COLO829 (cell line): ENCODE measurements around the gene GPN2.
"Not testable (repeated sequence)": the region's sequence is repeated elsewhere in the genome, so short reads cannot be mapped to it uniquely, and the experiment has no call there.

Experiments used
- DNase-seq: peaks from one replicate; pipeline ENCODE4 v3.0.0; 2012; ENCODE audit warnings: low spot score

GPN2 gene

DNA sequence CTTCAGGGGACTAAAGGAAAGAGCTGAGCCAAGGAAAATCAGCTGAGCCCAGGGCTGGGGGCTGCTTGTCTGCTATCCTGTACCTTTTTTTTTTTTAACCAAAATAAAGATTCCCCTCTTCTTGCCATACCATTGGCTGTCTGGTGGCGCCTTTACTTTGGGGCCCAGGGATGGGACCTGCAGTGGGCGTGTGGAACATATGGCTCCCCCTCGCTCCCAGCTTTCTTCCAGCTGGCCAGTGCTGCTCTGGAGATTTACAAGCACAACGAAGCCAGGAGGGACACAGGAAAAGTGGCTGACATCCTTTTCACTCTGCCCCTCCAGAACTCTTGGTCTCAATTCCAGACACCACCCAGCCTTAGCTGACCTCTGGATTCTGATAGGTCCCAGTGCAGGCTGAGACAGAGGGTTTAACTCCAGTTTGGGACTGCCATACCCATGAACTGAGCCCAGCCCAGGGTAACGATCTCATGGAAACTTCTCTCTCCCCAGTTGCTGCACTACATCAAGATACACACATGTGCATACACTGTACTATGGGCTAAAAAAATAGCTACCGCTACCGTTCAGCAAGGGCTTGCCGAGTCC is 32.5 kb downstream of the GPN2 start:
- DNase-seq: no peak

- no peak for DNase-seq
These were observed 33.2 kb downstream of the GPN2 start for GRCh38 chr1:26856604-26857469.

GRCh38 chr1:26856181-26856580 is 33.9 kb downstream of the GPN2 start:
- no peak for DNase-seq

DNA sequence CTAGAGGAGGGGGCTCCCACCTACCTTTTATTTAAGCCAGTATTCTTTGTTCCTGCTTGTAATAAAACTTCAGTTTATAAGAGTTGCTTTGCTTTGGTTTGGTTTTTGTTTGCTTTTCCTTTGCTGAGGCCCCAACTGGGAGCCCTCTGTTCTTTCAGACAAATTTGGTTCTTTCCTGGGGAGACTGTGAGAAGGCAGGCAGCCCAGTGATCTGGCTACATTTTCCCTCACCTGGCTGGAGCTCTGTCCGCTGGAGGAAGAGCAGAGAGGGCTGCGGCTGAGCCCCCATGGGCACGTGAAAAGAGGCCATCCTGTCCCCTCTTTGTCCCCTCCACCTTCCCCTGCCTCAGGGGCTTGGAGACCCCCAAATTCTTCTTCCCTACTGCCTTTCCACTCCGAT is 34.4 kb downstream of the GPN2 start:
- DNase-seq: no peak

DNA sequence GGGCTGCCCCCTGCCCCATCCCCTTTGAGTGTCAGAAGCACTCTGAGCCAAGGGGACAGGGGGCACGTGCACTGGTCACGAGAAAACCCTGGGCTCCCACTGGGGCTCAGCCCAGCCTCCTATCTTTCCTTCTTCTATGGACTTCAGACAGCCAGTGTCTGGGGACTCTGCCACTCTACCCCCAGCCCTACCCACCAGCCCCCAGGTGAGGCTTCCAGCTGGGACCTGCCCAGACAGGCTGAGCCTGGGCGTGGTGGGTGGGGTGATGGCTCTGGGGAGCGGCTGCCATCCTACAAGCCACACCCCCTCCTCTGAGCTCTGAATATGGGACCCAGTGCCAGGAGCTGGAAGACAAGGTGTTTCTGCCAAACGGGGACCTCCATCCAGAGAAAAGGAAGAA is 35.2 kb downstream of the GPN2 start:
- no peak for DNase-seq

GRCh38 chr1:26853600-26853999 is 36.5 kb downstream of the GPN2 start:
- DNase-seq: no peak

GRCh38 chr1:26853156-26853555 is 36.9 kb downstream of the GPN2 start:
- peak; percentile 86 for DNase-seq

GRCh38 chr1:26852701-26853100 is 37.4 kb downstream of the GPN2 start:
- no peak for DNase-seq

GRCh38 chr1:26851106-26851684 is 38.9 kb downstream of the GPN2 start:
- DNase-seq: no peak

DNA sequence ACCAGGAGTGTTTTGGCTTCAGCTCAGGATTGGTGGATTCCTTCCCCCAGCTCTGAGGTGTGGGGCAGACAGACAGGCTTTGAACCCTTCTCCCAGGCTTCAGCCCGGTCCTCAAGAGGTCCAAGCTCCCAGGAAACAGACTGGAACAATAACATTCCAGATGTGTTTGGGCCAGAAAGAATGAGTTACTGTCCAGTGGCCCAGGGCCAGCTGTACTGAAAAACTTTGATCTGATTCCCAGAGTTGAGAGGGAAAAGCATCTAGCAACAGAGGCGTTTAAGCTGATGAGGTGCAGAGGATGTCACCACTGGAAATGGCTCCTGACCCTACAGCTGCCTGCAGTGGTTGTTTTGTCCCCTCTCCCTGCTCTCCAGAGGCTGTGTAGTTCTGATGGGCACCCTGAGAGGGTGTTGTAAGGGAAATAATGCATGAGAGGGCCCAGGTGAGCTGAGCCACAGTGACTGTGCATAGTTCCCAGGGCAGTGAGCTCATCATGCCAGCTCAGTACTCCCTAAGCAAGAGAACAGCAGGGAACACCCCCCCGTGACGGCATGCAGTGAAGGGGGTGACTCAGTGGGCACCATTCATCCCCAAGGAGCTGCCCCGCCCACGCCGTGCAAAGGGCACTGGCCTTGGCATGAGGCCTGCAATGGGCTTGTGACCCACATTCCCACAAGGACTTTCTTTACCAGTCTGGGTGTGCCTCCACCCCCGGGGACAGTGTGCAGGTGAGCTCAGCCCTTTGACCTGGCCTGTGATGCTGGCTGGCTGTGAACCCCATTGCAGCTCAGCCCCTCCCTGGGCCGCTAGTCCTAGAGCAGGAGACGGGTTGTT is 40.9 kb downstream of the GPN2 start:
- DNase-seq: peak; percentile 61

- no peak for DNase-seq
These were observed 41.6 kb downstream of the GPN2 start for GRCh38 chr1:26848499-26848898.

GRCh38 chr1:26847826-26848225 is 42.3 kb downstream of the GPN2 start:
- DNase-seq: not testable (repeated sequence)

DNA sequence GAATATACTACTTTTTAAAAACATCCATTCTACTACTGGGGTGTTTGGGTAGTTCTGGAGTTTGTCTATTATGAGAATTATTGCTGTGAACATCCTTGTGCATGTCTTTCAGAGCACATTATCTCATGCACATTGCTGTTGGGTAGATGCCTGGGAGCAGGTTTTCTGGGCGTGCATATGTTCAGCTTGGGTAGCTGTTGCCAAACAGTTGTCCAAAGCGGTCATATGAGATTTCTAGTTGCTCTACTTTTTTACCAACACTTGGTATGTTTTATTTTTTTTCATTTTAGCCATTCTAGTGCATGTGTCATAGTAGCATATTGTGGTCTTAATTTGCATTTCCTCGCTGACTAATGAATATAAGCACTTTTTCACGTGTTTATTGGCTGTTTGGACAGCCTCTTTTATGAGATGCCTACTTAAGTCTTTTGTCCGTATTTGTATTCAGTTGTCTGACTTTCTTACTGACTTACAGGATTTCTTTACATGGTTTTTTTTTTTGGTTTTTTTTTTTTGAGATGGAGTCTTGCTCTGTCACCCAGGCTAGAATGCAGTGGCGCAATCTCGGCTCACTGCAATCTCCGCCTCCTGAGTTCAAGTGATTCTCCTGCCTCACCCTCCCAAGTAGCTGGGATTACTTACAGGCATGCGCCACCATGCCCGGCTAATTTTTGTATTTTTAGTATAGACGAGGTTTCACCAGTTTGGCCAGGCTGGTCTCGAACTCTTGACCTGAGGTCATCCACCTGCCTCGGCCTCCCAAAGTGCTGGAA is 45.5 kb downstream of the GPN2 start:
- DNase-seq: no peak

DNA sequence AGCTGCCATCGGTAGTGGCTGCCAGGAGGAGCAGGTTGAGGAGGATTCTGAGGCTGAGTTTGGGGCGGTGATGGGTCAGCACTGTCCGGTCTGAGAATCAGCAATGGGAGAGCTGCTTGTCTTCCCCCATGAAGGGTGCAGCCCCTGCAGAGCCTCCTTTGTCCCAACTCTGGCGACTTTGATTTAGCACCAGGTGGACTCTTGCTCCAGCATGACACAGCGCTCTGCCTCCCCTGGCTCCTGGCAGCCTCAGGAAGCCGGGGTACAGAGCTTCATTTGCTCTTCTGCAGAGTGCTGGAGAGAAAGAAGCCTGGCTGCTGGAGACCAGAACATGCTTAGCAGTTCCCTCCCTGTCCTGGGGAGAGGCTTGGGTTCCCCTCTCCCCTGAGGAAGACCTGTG is 50.3 kb downstream of the GPN2 start:
- no peak for DNase-seq

DNA sequence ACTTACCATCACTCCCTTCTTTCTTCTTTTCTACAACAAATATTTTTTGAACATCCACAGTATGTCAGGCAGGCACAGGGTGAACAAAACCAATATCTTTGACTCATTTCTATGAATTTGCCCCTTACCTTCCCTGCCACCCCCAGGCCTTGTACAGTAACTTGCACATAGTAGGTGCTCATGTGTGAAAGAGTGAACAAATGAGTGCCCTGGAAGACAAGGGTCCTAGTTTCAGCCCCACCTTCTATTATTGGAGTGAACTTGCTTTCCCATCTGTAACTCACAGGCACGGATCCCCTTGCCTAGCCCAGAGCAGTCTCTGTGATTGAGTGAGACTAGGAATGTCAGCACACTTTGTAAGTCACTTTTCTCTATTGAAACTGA is 50.8 kb downstream of the GPN2 start:
- DNase-seq: no peak

DNA sequence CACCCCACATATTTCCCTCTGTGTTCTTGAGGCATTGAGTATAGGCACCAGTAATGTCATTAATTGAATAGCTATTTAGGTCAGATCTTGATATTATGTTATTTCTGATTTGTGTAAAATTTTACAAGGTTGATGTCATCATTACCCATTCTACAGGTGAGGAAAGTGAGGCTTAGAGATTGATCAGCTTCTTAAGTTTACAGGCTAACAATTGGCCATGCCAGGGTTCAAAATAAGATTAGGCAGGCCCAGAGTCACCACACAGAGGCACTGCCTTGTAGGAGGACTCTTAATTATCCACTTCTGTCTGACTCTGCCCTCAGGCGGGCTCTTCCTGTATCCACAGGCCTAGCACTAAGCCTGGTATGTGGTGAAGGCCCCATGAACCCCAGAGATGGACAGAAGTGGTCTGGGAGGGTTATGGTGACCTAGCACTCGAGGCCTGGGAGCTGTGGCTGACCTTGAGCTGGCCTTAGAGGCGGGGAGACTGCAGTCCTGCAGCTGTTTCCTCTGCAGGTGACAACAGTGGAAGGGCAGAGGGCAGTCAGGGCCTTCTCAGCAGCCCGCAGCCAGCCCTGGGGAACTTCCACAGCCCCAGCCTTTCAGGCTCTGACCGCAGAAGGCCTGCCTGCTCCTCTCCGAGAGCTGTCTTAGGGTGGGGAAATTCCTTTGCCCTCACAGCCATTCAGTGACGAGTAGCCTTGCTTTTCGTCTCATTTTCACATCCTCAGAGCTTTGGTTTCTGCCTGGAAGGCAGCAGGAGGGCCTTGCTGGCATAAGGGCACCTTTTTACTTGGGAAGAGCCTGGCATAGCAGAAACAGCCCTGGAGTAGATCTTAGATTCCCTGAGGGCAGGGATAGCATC is 51.4 kb downstream of the GPN2 start:
- no peak for DNase-seq

- not testable (repeated sequence) for DNase-seq
These were observed 52.4 kb downstream of the GPN2 start for GRCh38 chr1:26837665-26838064.

DNA sequence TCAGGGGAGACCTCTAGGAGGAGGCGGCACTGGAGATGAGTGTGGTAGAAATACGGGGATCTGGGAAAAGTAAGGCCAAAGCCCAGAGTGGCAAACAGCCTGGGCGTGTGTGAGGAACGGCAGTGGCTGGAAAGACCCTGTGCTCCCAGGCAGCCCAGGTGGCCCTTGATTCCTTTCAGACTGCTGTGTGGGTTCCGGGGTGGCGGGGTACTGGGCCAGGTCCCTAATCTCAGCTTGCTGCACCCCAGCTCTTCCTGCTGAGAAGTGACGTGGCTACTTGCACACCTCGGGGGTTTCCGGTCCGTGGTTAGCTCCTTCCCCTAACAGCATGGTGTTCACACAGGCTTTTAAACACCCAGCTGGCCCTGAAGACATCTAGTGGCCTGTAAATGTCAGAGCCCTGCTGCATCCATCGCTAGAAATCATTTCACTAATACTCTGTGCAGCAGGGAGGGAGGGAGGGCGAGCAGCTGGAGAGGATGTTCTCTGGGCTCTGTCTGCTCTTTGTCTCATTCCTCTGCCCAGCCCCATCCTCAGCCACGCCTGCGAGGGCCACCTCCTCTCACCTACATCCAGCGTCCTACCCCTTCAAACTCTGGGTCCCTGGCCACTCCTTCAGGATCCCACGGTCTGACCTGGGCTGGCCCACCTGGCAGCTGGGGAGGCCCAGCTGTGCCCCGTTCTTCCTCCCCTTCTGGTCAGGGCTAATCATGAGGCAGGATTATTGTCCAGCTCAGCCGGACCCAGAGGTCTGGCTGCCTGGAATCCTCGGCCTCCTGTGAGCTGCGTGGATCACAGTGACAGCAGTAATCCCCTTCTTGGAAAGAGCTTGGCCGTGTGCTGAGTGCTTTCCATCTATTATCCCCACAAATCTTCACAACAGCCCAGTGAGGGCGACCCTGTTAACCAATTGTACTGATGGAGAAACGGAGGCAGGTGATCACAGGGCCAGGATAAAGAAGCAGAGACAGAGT is 56.4 kb downstream of the GPN2 start:
- DNase-seq: no peak

- DNase-seq: no peak
These were observed 57.7 kb downstream of the GPN2 start for GRCh38 chr1:26832249-26832960.
